HG03439 (cell line): ENCODE measurements around the gene SORBS1.

Experiments used
- ATAC-seq: cut with Tn5 transposase; IDR thresholded peaks from one replicate; pipeline ENCODE4 v1.9.1; 2021; ENCODE audit warnings: mild to moderate bottlenecking, moderate library complexity; ENCODE audit not compliant: unreplicated experiment

SORBS1 gene

DNA sequence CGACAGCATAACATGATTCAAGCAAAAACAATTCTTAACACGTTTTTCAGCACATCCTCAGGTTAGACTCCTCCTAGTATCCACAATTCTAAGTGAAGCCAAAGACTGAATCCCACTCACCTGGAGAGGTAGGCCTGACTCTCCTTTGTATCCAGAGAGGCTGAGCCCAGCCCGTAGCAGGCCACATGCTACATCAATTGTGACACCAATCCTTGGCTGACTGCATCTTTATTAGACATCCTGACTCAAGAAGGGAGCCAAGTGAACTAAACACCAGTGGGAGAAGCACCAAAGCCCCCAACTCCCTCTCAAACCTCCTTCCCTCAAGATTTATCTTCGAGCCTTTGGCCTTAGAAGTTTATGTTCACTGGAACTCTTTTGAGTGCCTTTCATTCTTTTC is 144.9 kb downstream of the SORBS1 start:
- no peak for ATAC-seq

- no peak for ATAC-seq
These were observed 145.5 kb downstream of the SORBS1 start for GRCh38 chr10:95415621-95416031.

GRCh38 chr10:95414844-95415485 is 146.2 kb downstream of the SORBS1 start:
- ATAC-seq: no peak

DNA sequence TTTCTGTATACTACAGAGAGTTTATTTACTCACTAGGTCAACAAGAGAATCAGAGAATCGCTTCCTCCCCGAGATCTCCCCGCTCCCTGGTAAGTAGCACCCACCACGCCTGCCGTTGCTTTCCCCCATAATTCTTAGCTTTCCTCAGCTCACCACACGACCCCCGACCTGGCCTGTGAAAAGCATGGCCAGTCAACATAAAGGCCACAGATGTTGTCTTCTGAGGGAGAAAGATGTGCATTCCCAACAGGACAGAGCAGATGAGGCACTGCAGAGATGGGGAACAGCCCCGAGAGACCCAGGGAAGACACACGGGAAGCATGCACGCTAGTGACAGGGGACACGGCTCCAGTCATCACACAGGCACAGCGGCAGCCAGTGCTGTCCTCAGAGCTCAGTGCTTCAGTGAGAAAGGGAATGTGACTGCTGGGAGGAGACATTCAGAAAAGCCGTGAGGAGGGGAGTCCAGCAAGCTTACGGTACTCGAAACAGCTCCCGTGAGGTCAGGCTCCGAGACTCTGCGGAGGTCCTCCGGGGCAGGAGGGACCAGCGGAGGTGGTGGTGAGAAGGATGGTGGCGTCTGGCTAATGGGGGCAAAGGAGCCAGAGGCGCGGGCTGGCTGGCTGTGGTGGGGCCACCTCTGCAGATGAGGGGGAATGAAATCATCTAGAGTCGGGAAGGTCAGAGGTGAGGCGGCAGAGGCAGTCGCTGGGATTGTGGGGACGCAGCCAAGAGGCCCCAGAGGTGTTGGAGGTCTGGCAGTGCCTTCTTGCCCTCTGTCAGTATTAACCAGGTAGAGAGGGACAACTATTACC is 146.9 kb downstream of the SORBS1 start:
- ATAC-seq: no peak

GRCh38 chr10:95413588-95413987 is 147.6 kb downstream of the SORBS1 start:
- ATAC-seq: no peak

DNA sequence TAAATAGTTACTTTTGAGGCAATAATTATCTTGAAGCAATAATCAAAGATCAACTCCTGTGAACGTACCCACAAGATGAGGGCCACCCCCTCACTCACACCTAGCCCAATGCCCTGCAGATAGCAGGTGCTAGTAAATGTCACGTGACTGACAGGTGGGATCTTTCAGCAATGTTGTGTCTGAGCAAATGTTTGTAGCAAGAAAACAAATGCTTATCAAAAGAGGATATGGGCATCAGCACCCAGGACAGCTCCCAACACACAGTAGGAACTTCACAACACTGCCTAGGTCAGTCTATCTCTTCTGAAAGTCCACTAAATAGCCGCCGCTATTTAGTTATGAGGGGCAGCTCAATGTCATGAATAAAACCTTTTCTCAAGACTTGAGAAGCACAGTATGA is 149.5 kb downstream of the SORBS1 start:
- ATAC-seq: no peak

GRCh38 chr10:95408983-95409873 is 151.9 kb downstream of the SORBS1 start:
- ATAC-seq: no peak

- no peak for ATAC-seq
These were observed 152.8 kb downstream of the SORBS1 start for GRCh38 chr10:95408148-95408960.

DNA sequence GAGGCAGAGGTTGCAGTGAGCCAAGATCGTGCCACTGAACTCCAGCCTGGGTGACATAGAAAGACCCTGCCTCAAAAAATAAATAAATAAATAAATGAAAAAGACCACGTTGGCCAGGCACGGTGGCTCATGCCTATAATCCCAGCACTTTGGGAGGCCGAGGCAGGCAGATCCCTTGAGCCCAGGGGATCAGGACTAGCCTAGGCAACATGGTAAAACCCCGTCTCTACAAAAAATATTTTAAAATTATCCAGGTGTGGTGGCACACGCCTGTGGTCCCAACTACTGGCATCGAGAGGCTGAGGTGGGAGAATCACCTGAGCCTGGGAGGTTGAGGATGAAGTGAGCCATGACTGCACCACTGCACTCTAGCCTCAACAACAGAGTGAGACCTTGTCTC is 153.6 kb downstream of the SORBS1 start:
- no peak for ATAC-seq

DNA sequence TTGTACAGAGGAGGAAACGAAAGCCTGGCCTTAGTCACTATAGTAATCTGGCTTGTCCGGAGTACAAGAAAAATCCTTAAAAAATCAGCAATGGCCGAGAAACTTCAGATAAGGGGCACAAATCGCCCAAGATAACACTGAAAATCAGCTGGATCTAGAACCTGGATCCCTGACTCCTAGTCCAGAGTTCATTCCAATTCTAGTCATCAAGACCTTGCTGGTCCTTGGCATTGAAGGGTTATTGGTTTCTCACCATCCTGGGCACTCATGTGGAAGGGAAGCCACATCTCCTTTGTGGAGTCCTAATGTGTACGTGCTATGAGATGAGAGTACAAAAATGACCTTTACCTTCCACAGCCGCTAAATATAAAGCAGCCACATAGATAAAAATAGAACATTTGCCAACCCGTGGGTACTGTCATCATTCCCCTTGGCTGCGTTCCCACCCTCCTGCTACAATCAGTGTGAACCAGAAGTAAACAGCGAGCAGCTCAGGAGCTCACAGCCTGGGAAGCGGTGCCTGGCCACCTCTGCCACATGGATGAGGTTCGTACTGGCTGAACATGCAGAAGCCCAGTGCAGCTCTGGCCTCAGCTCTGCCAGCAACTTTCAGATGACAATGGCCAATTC is 154.4 kb downstream of the SORBS1 start:
- no peak for ATAC-seq

DNA sequence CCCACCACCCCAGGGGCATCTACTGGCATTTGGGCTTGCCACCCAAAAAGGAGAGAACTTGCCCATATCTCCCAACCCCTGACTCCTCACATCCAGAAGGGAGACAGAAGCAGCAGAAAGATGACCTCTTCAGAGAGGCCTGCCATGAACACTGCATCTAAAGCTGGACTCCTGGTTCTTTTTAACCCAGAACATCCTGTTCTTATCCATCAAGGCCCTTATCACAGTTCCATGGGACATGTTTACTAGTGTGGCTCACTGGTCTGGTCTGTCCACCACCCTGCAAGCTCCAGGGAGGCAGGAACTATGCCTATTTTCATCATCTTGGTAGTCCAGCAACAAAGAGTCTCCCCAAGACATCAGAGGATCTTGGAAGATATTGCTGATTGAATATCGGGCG is 155.5 kb downstream of the SORBS1 start:
- ATAC-seq: no peak

DNA sequence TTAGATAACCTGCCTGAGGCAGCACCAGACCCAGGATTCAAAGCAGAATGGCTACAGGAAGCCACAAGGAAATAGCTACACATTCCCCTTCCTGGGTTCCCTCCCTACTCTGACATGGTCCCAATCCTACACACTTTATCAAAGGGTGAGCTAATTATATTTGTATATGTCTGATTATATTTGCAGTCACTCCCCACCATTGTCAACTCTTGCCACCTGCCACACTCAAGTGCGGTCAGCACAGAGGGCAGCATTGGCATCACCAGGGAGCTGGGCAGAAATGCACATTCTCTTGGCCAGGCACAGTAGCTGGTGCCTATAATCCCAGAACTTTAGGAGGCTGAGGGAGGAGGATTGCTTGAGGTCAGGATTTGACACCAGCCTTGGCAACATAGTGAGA is 156.3 kb downstream of the SORBS1 start:
- no peak for ATAC-seq

- ATAC-seq: no peak
These were observed 156.7 kb downstream of the SORBS1 start for GRCh38 chr10:95404462-95404858.

DNA sequence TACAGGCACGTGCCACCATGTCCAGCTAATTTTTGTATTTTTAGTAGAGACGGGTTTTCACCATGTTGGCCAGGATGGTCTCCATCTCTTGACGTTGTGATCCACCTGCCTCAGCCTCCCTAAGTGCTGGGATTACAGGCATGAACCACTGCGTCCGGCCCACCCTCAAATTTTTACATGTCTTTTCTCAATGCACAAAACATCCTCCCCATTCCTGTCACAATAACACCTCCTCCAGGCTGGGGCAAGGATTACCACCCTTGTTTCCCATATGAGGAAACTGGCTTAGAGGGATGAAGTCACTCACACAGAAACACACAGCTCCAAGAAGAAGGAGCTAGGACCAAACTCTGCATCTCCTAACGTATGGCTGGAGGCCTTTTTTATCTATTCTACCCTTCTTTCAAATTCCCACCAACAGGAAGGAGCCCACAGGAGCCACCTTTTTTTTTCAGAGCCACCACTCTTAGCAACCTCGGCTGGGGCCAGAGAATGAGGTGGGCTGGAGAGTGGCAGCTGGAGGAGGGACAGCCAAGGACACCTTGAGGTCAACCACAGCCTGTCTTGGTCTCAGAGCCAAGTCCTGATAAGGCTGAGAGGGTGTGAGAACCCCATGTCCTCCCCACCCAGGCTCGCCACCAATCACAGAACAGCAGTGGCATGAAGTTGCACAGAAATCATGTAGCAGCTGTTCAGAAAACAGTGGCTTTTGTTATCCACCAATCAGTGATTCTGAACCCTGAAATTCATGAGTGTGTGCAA is 157.3 kb downstream of the SORBS1 start:
- no peak for ATAC-seq

DNA sequence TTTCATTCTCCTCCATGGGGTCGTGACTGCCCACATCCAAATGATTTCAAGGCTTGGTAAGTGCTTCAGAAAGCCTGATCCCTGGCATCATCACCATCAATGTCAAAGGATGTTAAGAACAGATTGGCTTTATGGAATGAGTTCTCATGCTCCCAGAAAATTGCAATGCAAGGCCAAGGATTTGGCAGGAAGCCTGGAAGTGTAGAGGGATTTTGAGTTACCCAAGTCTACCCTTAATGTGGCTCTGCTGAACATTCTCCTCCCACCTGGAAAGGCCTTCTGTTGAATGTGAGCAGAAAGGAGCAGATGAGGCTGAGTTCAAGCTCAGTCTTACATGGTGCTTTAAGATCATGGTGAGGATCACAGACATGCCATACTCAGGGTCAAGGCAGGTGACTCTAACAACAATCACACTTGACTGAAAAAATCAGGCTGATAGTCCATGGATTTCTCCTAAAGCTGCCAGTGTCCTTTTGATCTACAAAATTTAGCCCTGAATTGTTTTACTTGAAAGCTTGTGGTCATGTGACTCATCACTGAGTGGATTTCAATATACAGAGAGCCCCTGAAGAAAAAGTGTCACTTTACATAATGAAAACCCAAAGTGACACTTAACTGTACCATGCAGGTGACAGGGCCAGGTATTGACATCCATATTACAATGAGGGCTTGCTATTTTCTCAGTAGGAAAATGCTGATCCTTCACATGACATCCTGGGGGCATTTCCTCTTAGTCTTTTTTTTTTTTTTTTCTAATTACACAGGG is 159.3 kb downstream of the SORBS1 start:
- ATAC-seq: no peak

DNA sequence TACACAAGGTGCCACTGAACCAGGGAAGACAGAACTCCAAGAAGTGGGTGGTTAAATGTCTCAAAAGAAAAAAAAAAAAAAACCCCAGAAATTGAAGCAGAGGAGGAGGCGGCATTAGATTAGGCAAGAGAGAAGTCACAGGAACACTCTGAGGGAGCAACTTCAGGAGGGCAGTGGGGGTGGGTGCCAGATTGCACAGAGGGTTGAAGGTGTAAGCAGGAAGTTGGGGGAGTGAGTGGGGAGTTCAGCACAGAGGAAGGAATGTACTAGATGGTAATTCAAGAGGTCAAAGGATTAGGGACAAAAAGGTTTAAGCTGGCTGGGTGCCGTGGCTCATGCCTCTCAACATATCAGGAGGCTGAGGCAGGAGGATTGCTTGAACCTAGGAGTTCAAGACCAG is 160.4 kb downstream of the SORBS1 start:
- no peak for ATAC-seq

DNA sequence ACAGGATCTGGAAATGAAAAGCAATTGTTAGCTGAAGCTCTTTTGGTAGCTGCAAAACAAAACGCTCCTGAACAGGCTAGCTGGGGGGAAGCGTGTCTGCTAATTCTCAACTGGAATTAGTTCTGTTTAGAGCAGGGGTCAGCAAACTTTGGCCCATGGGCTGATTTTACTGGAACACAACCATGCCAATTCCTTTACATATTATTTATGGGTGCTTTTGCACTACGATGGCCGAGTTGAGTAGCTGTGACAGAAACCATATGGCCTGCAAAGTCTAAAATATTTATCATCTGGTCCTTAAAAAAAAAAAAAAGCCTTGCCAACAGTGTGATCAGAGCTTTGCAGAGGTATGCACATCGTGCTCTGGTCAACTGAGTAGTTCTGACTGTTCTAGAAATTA is 162.0 kb downstream of the SORBS1 start:
- ATAC-seq: no peak

GRCh38 chr10:95397747-95398146 is 163.4 kb downstream of the SORBS1 start:
- no peak for ATAC-seq

GRCh38 chr10:95395947-95396449 is 165.2 kb downstream of the SORBS1 start:
- no peak for ATAC-seq
